ENCODE measurements around the gene SPDYE17.
"Not testable (repeated sequence)": the region's sequence is repeated elsewhere in the genome, so short reads cannot be mapped to it uniquely, and the experiment has no call there.

The SPDYE17 gene

DNA sequence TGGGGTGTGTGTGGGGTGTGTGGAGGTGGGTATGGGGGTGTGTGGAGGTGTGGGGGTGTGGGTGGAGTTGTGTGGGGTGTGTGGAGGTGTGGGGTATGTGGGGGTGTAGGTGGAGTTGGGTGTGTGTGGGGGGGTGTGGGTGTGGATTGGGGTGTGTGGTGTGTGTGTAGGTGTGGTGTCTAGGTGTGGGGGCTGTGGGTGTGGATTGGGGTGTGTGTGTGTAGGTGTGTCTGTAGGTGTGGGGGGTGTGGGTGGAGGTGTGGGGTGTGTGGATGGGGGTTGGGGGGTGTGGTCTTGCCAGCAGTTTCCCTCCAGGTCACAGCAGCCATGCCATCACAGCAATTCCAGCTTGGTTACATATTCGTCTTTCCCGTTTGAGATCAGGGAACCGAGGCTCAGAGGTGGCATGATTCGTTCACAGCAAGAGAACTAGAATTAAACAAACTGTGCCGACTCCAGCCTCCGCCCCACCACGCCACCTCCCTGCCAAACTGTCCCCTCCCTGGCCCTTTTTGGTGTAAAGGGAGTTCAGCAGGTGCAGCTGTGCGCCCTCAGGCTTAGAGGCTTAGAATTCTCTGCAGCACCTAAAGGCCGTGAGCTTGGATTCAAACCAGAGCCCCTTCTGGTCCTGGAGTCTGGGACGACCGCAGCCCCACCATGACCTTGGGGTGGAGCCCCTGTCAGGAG lies 33.3 kb downstream of the SPDYE17 start:
- in situ Hi-C loops (cut with MboI; ENCODE audit: low sequenced_read_pairs), result not testable (repeated sequence)

DNA sequence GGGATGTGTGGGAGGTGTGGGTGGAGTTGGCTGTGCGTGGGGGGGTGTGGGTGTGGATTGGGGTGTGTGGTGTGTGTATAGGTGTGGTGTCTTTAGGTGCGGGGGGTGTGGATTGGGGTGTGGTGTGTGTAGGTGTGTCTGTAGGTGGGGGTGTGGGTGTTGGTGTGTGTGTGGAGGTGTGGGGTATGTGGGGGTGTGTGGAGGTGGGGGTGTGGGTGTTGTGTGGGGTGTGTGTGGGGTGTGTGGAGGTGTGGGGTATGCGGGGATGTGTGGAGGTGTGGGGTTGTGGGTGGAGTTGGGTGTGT lies 33.9 kb downstream of the SPDYE17 start:
- in situ Hi-C loops (cut with MboI; ENCODE audit: low sequenced_read_pairs), result no loop called here

DNA sequence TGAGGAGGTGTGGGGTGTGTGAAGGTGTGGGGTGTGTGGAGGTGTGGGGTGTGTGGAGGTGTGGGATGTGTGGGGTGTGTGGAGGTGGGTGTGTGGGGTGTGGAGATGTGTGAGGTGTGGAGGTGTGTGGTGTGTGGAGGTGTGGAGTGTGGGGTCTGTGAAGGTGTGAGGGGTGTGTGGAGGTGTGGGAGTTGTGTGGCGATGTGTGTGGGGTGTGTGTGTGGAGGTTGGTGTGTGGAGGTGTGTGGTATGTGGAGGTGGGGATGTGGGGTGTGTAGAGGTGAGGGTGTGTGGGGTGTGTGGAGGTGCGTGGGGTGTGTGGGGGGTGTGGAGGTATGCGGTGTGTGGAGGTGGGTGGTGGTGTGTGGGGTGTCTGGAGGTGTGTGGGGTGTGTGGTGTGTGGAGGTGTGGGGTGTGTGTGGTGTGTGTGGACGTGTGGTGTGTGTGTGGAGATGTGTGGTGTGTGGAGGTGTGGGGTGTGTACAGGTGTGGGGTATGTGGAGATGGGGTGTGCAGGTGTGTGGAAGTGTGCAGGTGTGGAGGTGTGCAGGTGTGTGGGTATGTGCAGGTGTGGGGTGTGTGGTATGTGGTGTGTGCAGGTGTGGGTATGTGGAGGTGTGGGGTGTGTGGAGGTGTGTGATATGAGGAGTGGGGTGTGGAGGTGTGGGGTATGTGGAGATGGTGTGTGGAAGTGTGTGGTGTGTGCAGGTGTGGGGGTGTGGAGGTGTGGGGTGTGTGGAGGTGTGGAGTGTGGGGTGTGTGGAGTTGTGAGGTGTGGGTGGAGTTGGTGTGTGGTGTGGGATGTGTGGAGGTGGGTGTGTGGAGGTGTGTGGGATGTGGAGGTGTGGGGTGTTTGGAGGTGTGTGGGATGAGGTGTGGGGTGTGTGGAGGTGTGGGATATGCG lies 34.5 kb downstream of the SPDYE17 start:
- in situ Hi-C loops (cut with MboI; ENCODE audit: low sequenced_read_pairs), result no loop called here

DNA sequence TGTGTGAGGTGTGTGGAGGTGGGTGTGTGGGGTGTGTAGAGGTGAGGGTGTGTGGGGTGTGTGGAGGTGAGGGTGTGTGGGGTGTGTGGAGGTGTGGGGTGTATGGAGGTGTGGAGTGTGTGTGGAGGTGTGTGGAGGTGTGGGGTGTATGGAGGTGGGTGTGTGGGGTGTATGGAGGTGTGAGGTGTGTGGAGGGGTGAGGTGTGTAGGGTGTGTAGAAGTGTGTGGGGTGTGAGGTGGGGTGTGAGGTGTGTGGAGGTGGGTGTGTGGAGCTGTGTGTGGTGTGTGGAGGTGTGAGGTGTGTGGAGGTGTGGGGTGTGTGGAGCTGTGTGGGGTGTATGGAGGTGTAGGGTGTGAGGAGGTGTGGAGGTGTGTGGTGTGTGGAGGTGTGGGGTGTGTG lies 35.2 kb downstream of the SPDYE17 start:
- in situ Hi-C loops (cut with MboI; ENCODE audit: low sequenced_read_pairs), result not testable (repeated sequence)

DNA sequence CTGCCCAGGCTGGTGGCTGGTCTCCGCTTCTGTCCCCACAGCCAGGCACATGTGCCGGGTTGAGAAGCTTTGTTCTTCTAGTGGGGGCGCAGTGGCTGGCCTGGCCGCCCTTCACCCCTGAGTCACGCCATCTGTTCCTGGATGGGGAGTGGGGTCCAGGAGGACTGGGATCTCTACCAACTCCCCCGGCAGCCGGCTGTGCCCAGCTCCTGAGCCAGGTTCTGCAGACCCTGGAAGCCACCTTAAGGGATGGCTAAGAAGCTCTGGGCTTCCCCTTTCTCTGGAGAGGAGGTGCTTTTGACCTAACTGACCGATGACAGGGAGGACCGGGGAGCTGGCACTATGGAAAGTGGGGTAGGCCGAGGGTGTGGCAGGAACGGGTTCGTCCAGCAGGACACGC lies 37.9 kb downstream of the SPDYE17 start:
- in situ Hi-C loops (cut with MboI; ENCODE audit: low sequenced_read_pairs), result not testable (repeated sequence)

DNA sequence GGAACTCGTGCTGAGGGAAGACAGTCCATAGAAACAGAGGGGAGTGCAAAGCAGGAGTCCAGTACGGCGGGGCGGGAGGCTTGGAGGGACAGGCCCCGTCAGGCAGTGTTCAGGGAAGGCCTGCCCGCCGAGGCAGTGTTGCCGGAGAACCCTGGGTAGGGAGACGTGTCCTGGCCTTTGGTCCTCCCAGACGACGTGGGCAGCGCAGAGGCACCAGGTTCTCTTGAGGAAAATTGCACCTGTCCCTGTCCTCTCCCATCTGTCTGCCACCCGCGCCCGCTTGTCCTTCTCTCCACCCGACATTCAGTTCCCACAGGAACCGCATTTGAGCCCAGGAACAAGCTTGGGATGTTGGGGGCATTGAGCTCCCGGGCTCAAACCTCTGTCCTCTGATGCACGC lies 38.3 kb downstream of the SPDYE17 start:
- in situ Hi-C loops (cut with MboI; ENCODE audit: low sequenced_read_pairs), result not testable (repeated sequence)

DNA sequence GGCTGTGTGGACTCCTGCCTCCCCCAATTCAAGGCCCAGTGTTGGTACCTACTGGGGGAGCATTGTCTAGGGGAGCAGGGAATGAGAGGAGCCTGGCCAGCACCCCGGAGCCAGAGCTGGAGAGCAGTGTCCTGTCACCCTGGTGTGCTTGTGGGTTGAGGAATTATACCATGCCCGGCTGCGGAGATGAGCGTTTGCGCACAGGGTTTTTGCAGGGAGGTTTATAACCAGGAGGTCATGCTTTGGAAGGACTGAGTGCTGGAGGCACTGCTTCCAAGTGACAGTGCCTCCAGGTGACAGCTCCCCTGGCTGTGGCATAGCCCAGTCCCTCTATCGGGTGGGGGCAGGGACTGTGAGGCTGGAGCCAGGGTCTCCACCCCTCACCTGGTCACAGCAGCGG lies 39.3 kb downstream of the SPDYE17 start:
- in situ Hi-C loops (cut with MboI; ENCODE audit: low sequenced_read_pairs), result not testable (repeated sequence)

DNA sequence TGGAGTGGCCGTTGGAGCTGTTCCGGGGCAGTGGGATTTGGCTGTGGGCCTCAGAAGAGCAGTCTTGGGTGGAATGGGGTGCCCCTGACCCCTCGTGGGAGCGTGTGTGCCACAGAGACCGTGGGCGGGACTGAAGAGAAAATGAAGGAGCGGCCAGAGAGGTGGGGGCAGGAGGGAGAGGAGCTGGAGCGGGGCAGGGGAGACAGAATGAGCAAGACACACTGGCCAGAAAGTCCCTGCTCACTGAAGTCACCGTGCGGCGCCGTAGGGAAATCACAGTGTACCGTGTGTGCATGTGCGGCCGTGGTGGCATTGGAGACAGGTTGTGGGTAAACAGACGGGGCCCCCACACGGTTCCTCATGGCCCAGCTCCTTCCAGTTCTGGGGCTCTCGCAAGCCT lies 40.0 kb downstream of the SPDYE17 start:
- in situ Hi-C loops (cut with MboI; ENCODE audit: low sequenced_read_pairs), result not testable (repeated sequence)

DNA sequence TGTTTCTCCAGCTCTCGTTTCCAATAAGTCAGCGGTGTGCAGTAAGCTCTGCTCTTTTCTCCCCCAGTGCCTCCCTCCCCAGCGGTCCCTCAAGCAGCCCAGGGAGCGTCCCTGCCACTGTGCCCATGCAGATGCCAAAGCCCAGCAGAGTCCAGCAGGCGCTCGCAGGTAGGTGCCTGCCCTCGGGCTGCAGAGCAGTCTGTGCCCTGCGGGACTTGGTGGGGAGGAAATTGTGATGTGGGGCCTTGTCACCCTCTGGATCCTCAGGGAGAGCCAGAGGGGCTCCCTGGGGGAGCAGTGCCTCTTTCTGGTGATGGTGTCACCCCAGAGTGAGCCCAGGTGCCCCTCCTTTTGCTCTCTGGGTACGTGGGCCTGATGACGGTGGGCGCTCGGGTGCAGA lies 42.0 kb downstream of the SPDYE17 start:
- in situ Hi-C loops (cut with MboI; ENCODE audit: low sequenced_read_pairs), result not testable (repeated sequence)

DNA sequence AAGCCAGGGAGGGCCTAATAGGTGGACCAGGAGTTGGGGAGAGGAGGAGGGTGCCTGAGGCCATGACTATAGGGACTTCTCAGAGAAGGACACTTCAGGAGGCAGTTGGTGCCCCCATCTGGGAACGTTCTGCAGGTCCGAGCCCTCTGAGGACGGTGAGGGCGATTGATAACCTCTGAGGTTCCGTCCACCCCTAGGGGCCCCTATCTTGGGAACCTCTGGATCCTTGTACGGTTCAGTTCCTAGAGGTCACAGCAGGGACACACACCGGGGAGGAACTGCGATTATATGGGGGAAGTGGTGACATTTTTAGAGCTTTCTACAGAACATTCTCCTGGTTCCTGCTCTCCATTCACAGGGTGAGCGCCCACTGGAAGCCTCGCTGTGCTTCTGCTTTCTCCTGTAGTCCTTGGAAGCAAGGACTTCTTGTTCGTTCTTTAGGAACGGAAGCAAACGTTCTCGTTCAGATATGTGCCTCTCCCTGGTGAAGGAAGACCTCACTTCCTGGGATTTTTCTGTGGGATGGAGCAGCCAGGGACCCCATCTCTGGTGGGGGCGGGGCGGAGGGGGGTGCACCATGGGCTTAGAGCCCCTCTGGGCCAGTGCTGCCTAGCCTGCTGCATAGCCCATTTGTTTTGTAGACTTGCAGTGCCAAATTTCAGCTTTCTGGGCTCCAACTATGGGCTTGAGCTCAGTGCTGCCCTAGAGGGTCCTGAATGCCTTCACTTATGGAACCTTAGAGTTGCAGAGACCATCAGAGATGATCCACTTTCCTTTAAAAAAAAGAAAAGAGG lies 46.0 kb downstream of the SPDYE17 start:
- in situ Hi-C loops (cut with MboI; ENCODE audit: low sequenced_read_pairs), result not testable (repeated sequence)

DNA sequence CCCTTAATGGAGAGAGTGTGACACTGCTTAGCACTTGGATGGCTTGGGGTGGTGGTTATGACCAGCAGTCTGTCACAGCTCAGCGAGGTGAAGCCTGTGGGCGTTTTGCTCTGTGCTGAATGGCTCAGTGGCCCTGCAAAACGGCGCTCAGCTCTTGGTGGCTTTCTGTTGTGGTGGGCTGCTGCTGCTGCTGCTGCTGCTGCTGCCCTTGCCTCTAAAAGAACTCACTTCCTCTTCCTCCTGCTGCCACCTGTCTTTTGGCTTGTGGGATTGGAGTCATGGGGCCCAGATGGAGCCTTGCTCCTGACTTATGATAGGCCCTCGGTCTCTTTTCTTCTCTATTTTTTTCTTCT lies 47.4 kb downstream of the SPDYE17 start:
- in situ Hi-C loops (cut with MboI; ENCODE audit: low sequenced_read_pairs), result not testable (repeated sequence)

DNA sequence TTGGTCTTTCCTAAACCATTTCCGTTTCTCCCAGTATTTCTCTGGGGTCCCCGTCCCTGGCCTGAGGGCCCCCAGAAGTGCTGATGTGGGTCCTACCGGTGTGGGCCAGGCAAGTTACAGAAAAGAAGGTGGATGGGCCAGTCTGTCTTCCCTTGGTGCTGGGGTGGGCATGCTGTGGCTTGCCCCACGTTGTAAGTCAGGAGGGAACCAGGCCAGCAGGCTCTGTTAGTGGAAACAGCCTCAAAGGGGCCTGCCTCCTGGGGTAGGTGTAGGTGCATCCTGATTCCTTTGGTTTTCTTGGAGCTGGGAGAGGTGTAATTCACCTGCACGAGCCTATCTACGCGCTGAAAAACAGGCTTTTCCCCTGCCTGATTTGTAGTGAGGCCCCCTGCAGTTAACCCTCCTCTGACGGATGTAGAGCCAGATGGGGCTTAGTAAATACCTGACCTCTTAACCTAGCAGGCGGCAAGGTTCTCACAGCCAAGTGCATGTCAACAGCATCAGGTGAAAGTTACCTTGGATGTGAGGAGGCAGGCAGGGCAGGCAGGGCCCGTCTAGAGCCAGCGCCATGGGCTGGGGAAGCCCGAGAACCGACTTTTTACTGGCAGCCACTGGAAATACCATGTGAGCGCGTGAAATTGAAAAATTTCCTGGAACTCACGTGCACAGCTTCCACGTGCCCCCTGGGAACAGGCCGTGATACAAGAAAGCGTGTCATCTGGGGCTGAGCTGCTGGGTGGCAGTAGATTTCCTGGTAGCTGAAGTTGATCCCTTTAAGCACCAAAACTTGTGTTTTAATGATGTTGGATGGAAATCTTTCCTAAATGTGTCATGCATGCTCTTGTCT lies 48.0 kb downstream of the SPDYE17 start:
- in situ Hi-C loops (cut with MboI; ENCODE audit: low sequenced_read_pairs), result not testable (repeated sequence)

DNA sequence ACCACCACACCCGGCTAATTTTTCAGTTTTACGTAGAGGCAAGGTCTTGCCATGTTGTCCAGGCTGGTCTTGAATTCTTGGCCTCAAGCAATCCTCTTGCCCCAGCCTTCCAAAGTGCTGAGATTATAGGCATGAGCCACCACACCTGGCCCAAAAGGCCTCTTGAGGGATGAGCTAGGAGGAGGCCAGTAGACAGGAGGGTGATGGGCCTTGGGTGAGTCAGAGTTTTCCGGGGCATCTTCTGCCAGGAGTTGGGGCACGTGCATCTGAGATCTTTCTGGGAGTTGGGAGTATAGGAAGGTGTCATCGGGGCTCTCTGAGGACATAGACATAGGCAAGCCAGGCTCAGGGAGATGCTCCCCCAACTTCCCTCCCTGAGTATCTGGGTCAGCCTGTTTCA lies 48.8 kb downstream of the SPDYE17 start:
- in situ Hi-C loops (cut with MboI; ENCODE audit: low sequenced_read_pairs), result not testable (repeated sequence)

DNA sequence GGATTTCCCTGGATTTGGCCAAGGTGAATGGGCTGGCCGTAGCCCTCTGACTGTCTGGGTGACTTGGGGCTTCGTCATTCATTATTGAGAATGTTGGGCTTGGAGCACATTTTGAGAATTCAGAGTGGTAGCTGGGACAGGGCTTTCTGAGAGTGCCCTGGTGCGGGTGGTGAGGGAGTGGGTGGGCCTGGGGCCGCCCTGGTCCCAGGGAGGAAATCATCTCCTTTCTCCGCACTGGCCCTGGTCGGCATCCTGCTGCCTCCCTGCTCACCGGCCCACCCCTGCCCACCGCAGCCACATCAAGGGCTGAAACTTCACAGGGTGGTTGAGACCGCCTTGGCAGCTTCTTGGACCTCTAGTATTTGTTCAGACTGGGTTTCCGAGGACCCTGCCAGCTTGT lies 49.7 kb downstream of the SPDYE17 start:
- in situ Hi-C loops (cut with MboI; ENCODE audit: low sequenced_read_pairs), result not testable (repeated sequence)

DNA sequence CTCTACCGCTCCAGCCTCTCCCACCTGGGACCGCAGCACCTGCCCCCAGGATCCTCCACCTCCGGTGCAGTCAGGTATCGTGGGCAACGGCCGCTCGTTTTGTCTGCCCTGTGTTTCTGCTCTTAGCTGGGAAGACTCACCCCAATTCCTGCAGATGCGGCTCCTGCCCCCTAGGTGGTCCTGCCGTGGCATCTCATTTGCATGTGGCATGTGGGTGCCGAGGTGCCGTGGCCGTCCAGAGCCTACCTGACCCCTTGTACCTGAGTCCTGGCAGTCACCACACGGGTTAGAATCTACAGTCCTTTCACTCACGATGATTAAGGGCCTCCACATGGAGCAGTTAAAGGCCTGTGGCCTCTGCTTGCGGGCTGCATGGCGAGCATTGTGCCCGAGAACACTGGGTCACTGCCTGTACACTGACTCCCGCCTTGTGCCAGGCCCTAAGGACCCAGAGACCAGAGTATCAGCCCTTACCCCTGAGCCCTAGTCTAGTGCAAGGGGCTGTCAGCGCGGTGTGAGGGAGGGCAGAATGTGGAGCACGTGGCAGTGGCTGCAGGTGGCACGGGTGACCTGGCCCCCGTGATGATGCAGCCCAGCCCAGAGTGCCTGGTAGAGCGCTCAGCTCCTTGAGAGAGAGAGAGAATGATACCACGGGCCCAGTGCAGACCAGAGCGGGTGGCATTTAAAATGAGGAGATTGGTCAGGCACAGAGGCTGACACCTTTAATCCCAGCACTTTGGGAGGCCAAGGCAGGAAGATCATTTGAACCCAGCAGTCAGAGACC lies 50.8 kb downstream of the SPDYE17 start:
- in situ Hi-C loops (cut with MboI; ENCODE audit: low sequenced_read_pairs), result not testable (repeated sequence)

DNA sequence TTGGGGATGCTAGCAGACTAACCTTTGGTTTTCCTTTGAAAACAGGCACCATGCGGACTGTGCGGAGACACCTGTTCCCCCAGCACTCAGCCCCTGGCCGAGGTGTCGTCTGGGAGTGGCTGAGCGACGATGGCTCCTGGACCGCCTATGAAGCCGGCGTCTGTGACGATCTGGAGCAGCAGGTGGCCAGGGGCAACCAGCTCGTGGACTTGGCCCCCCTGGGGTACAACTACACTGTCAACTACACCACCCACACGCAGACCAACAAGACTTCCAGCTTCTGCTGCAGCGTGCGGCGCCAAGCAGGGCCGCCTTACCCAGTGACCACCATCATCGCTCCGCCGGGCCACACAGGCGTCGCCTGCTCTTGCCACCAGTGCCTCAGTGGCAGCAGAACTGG lies 51.6 kb downstream of the SPDYE17 start:
- in situ Hi-C loops (cut with MboI; ENCODE audit: low sequenced_read_pairs), result not testable (repeated sequence)

DNA sequence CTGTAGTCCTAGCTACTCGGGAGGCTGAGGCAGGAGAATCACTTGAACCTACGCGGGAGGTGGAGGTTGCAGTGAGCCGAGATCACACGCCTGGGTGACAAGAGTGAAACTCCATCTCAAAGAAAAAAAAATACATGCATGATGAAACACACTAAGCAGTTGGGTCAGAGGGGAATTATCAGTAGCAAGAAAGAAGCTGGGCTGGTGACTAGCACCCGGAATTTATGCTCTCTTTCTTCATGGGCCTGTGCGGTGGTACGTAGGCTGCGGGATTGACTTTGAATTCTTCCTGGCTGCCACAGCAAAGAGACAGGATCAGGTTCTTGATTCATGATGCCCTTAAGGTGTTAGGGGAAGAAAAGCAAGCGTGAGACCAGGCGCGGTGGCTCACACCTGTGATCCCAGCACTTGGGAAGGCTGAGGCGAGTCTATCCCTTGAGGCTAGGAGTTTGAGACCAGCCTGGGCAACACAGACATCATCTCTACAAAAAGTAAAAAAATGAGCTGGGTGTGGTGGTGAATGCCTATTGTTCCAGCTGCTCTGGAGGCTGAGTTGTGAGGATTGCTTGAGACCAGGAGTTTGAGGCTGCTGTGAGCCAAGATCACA lies 54.3 kb downstream of the SPDYE17 start:
- in situ Hi-C loops (cut with MboI; ENCODE audit: low sequenced_read_pairs), result not testable (repeated sequence)

DNA sequence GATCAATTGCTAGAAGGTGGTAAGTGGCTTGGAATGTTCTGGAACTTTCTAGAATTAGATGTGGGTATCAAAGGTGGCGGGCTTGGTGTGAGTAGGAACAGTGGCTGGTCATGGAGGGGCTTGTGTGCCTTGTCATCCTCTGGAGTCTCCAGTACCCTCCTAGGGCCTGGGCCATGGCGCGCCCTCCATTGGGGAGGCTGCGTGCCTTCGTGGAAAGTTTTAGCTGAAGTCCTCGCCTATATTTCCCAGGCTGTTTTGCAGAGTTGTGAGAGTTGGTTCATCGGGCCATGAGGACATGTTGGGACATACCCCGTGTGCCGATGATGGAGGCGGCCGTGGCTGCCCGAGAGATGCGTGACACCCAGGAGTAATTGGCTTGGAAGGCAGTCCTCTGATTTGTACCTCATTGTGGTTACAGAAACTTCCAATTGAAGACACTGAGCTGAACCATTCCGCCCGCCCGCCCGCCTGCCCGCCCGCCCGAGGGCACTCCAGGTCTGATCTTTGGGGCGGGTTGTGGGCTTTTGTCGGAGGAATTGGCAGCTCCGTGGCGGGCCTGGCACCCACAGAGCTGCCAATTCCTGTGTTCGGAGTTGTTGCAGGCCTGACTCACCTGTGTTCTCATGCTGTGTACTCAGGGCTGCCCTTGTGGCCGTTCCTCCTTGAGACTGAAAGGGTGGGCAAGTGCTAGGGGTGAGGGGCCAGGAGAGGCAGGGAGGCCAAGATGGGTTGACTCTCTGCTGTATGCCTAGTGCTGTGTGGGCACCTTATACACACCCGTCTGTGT lies 57.2 kb downstream of the SPDYE17 start:
- in situ Hi-C loops (cut with MboI; ENCODE audit: low sequenced_read_pairs), result not testable (repeated sequence)

DNA sequence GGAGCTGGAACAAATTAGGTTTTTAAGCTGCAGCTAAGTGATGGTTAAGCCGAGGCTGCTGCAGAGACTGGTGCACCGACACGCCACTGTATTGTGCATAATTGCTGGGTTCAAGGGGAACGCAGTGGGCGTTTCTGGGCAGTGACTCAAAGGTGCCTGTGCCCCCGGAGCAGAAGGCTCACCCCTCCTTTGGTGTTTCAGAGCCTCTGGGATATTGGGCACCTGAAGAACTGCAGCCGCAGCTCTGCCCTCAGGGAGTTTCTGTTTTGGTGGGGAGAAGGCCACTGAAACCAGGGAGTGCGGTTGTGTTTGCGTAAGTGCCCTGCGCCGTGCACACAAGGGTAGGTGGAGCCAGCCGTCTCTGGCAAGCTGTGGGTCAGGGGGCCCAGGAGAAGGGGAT lies 57.8 kb downstream of the SPDYE17 start:
- in situ Hi-C loops (cut with MboI; ENCODE audit: low sequenced_read_pairs), result not testable (repeated sequence)
